Spleen (tissue), 7 donors: Measurements from ENCODE around the gene XRCC4.

ENCODE experiments used
- CTCF ChIP-seq, 11 experiments: fragments of 200-600 bp in 7 of 11; fragments of 450-650 bp in 4 of 11; sonication (generic) in 4 of 11; IDR thresholded peaks in 8 of 11; conservative IDR thresholded peaks in 3 of 11; 1 replicate in 7 of 11; 2 replicates in 4 of 11; pipeline versions ENCODE4 v1.4.0 to v1.8.0; 2016 to 2021; ENCODE audit warnings: antibody characterized with exemption in 11 of 11, inconsistent platforms in 4 of 11, mild to moderate bottlenecking in 1 of 11
- POLR2A ChIP-seq, 3 donors: fragments of 450-650 bp; IDR thresholded peaks; one replicate each; pipeline ENCODE4 v1.5.1; 2017; ENCODE audit warnings: antibody characterized with exemption in 3 of 3, mild to moderate bottlenecking in 1 of 3
- POLR2AphosphoS5 ChIP-seq, 3 donors: sonication (generic); formaldehyde crosslinking; IDR thresholded peaks; one replicate each; pipeline ENCODE4 v1.5.1; 2017; ENCODE audit warnings: antibody characterized with exemption in 3 of 3
- donor health status: DM: no; HTN: no; CAD: no; lungs with moderate emphysema.
- donor health status: DM: no; HTN: no; CAD: no.
- donor health status: DM: no; HTN: no; CAD: no.

- no peak for TF ChIP-seq CTCF (IDR thresholded peaks at IDR 0.05 in 8 of 11, conservative IDR thresholded peaks at IDR 0.05 in 3 of 11)
- TF ChIP-seq POLR2AphosphoS5 (IDR thresholded peaks at IDR 0.05): no peak
- no peak for TF ChIP-seq POLR2A (IDR thresholded peaks at IDR 0.05)
Observed at GRCh38 chr5:83294246-83294645, 216.9 kb downstream of the XRCC4 start.
